AG04449 (cell line): Measurements from ENCODE around the gene ELOB.

Experiments used
- CTCF ChIA-PET: fragments of 350-600 bp; formaldehyde crosslinking; extraction: SDS; loops from one replicate; lab custom pipeline; 2021; ENCODE audit warnings: antibody characterized with exemption; lab: Yijun Ruan, JAX
- POLR2A ChIA-PET: fragments of 400-600, 350-600 bp; formaldehyde crosslinking; extraction: SDS; loops from one replicate; lab custom pipeline; 2020; ENCODE audit warnings: antibody characterized with exemption, inconsistent platforms; lab: Yijun Ruan, JAX
- DNase-seq: peaks from one replicate; pipeline ENCODE4 v3.0.0-alpha.2; 2010; ENCODE audit warnings: low read depth, low spot score
- H3K4me3 ChIP-seq: 2 replicates; pipeline ENCODE4 v1.5.1; 2011; ENCODE audit warnings: low read depth, mild to moderate bottlenecking, control low read depth, low read length
- CTCF ChIP-seq: IDR thresholded peaks from one replicate; pipeline ENCODE4 v1.5.1; 2011; ENCODE audit warnings: mild to moderate bottlenecking, moderate library complexity, low read length, control low read depth, inconsistent platforms; ENCODE audit not compliant: insufficient read depth; ENCODE audit errors: missing control alignments

Gene ELOB

GRCh38 chr16:2821487-2822157, 44.5 kb upstream of the ELOB start:
- no peak for TF ChIP-seq CTCF
- no peak for DNase-seq
- no peak overlapping the region for H3K4me3 ChIP-seq
- ChIA-PET POLR2A (no interaction called here), CTCF (interaction anchor here (0.9 to 3.0 kb wide), 7 partner anchors 10 to 100 kb away, joined by 3 to 9 read pairs (median 4); no protein-coding TSS in a partner anchor)

DNA sequence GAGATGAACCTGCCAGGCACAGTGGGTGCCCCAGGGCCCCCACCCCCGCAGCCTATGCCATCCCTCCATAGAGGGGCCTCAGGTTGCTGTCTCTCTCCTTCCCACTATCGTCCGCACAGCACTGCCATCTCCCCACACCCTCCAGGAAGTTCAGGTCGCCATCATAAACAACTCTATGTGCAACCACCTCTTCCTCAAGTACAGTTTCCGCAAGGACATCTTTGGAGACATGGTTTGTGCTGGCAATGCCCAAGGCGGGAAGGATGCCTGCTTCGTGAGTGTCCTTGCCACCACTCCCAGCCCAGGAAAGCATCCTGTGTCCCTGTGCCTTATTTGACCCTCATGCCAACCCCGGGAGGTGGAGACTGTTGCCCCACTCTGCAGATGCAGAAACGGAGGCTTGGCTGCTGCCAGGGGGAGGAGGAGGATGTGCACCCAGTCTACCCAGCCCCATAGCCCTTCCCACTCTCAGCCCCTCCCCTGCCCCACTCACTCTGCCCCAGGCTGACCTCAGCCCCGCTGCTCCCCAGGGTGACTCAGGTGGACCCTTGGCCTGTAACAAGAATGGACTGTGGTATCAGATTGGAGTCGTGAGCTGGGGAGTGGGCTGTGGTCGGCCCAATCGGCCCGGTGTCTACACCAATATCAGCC, 43.9 kb upstream of the ELOB start:
- ChIA-PET POLR2A (no interaction called here), CTCF (interaction anchor here (1.1 to 3.0 kb wide), 4 partner anchors 18 to 48 kb away, joined by 3 to 8 read pairs (median 6); no protein-coding TSS in a partner anchor)
- no peak for DNase-seq
- H3K4me3 ChIP-seq: no peak overlapping the region
- TF ChIP-seq CTCF: no peak

DNA sequence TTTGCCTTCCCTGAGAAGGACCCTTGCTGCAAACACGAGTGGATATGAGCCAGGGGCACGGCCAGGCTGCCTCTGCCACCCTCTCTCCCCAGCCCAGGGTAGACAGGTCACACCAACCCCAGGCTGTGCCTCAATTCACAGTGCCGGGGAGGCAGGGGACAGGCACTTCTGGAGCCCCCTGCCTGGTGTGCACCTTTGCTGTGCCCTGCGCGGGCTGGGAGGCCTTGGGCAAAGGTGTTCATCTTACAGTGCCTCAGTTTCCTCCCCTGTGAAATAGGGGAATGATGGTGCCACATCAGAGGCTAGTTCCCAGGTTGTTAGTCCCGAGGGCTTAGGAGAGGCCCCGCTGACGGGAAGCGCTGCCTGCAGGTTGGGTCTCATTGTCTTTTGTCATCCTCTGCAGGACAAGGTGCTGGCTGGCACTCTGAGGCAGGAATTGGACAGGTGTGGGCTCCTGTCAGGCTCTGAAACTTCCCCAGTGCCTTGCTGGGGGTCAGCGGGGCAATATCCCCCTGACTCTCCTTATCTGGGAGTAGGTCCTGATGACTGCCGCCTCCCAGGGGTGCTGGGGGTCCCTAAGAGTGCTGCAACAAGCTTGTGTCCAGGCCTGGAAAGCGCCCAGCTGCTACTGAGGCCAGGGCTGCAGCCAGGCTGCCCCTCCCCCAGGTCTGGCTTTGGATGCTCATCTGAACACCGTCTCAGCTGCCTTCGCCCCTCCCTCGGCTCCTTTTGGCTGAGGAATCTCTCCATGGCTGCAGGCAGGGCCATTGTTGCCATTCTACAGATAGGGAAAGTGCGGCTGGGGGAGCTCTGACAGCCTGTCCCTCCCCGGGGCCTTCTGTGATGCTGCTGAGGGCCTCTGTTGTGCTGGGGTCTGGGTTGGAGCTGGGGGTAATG, 43.1 kb upstream of the ELOB start:
- TF ChIP-seq CTCF: no peak
- ChIA-PET POLR2A (no interaction called here), CTCF (interaction anchor here (1.1 kb wide), 1 partner anchor 48 kb away, joined by 3 read pairs; no protein-coding TSS in a partner anchor)
- no peak overlapping the region for H3K4me3 ChIP-seq
- no peak for DNase-seq

GRCh38 chr16:2819179-2819938, 42.3 kb upstream of the ELOB start:
- TF ChIP-seq CTCF: no peak
- CTCF ChIA-PET: interaction anchor here (0.6 to 1.2 kb wide), 2 partner anchors 21 to 100 kb away, joined by 3 read pairs; no protein-coding TSS in a partner anchor
- POLR2A ChIA-PET: no interaction called here
- DNase-seq: no peak
- H3K4me3 ChIP-seq: no peak overlapping the region

DNA sequence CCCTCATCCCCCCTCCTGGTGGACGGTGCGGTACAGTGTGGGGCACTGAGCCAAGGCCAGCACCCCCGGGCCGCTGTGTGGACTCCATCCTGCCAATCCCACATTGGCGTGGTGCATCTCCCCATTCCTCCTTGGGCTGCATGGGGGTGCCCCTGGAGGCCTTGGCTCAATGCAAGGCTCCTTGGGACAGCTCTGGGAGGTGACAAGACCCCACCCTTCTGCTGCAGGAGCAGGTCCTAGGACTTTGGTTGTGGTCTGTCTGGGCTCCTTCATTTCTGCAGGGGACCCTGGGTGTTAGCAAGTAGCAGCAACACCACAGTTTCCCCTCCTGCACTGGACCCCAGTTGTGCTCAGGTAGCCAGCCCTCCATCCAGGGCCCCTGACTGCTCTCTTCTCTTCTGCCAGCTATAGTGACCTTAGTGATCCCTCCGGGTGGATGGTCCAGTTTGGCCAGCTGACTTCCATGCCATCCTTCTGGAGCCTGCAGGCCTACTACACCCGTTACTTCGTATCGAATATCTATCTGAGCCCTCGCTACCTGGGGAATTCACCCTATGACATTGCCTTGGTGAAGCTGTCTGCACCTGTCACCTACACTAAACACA, 41.3 kb upstream of the ELOB start:
- no peak overlapping the region for H3K4me3 ChIP-seq
- no peak for TF ChIP-seq CTCF
- DNase-seq: no peak
- CTCF ChIA-PET: interaction anchor here (1.2 kb wide), 1 partner anchor 22 kb away, joined by 3 read pairs; no protein-coding TSS in a partner anchor
- POLR2A ChIA-PET: no interaction called here
